LNCaP clone FGC (cell line): ENCODE measurements around the gene TMEM132C.

Experiments
- DNase-seq: peaks from one replicate; pipeline ENCODE4 v3.0.0-alpha.2; 2011; ENCODE audit warnings: low read depth
- H3K4me3 ChIP-seq: 2 replicates; pipeline ENCODE4 v1.5.1; 2011; ENCODE audit warnings: mild to moderate bottlenecking, low read depth, low read length, control low read depth
- TF ChIP-seq, protein P1 (sequence below): IDR thresholded peaks from 2 replicates; pipeline ENCODE4 v1.5.1; 2012; ENCODE audit warnings: mild to moderate bottlenecking; ENCODE audit not compliant: control insufficient read depth, insufficient read depth; ENCODE audit errors: extremely low read depth

TMEM132C gene

DNA sequence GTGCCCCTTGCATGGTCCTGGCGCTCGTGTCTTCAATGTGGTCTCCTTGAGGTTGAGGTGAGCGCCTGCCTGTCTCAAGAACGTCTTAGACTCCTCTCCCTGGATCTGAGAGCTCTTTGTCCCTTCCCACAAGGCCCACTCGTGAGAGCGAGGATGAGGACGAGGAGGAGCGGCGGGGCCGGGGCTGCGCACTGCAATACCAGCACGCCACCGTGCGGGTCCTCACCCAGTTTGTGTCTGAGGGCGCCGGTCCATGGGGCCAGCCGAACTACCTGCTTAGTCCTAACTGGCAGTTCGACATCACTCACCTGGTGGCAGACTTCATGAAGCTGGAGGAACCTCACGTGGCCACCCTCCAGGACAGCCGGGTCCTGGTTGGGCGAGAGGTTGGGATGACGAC lies 428.7 kb downstream of the TMEM132C start:
- TF ChIP-seq, protein P1, sequence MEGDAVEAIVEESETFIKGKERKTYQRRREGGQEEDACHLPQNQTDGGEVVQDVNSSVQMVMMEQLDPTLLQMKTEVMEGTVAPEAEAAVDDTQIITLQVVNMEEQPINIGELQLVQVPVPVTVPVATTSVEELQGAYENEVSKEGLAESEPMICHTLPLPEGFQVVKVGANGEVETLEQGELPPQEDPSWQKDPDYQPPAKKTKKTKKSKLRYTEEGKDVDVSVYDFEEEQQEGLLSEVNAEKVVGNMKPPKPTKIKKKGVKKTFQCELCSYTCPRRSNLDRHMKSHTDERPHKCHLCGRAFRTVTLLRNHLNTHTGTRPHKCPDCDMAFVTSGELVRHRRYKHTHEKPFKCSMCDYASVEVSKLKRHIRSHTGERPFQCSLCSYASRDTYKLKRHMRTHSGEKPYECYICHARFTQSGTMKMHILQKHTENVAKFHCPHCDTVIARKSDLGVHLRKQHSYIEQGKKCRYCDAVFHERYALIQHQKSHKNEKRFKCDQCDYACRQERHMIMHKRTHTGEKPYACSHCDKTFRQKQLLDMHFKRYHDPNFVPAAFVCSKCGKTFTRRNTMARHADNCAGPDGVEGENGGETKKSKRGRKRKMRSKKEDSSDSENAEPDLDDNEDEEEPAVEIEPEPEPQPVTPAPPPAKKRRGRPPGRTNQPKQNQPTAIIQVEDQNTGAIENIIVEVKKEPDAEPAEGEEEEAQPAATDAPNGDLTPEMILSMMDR: no peak
- no peak overlapping the region for H3K4me3 ChIP-seq
- no peak for DNase-seq

DNA sequence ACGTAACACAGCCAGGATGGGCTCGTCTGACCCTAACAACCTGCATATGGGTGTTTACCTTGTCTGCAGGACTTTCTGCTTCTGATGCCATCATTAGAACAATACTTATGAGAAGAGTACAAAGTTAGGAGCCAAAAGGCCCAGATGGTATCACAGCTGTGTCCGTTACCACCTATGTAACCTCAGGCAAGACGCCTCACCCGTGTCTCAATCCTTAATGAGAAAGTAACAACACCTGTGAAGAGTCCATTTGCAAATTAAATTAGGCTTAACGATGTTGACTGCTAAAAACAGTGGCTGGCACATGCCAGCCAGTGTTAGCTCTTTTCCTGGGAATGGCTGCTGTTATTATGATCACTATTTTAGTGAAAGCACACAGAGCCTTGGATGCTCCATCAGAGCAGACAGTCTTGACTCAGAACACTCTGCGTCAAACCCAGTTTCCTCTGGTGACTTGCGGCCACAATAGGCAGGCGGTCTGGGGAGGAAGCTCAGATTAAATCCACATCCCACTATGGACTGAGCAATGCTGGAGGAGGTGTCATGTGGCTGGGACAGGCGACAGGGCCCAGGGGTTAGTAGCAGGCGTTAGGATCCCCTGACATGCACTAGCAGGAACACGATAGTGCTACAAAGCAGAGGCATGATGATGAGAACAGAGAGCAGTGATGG lies 431.5 kb downstream of the TMEM132C start:
- H3K4me3 ChIP-seq: no peak overlapping the region
- no peak for DNase-seq
- TF ChIP-seq, protein P1: no peak

DNA sequence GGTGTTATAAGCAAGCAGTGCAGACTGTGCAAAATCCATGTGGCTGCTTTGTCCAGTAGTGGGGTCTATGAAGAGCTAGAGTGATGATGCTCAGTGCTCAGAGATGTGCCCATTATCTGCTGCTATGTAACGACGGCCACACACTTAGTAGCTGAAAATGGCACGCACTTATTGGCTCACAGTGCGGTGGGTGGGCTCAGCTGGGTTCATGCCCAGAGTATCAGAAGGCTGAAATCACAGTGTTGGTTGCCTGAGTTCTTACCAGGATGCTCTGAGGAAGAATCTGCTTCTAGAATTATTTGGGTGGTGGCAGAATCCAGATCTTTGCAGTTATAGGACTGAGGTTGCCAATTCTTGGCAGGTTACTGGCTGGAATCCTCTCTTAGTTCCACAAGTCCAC lies 432.1 kb downstream of the TMEM132C start:
- TF ChIP-seq, protein P1: no peak
- H3K4me3 ChIP-seq: no peak overlapping the region
- no peak for DNase-seq

- no peak overlapping the region for H3K4me3 ChIP-seq
- DNase-seq: no peak
- TF ChIP-seq, protein P1: no peak
Observed at GRCh38 chr12:128702371-128702770, 435.4 kb downstream of the TMEM132C start.

DNA sequence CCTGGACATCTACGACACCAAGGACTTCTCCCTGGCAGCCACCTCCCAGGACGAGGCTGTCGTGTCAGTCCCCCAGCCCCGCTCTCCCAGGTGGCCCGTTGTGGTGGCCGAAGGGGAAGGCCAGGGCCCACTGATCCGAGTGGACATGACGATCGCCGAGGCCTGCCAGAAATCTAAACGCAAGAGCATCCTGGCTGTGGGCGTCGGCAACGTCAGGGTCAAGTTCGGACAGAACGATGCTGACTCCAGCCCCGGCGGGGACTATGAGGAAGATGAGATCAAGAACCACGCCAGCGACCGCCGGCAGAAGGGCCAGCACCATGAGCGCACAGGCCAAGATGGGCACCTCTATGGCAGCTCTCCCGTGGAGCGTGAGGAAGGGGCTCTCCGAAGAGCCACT lies 438.2 kb downstream of the TMEM132C start:
- H3K4me3 ChIP-seq: no peak overlapping the region
- TF ChIP-seq, protein P1: no peak
- no peak for DNase-seq

DNA sequence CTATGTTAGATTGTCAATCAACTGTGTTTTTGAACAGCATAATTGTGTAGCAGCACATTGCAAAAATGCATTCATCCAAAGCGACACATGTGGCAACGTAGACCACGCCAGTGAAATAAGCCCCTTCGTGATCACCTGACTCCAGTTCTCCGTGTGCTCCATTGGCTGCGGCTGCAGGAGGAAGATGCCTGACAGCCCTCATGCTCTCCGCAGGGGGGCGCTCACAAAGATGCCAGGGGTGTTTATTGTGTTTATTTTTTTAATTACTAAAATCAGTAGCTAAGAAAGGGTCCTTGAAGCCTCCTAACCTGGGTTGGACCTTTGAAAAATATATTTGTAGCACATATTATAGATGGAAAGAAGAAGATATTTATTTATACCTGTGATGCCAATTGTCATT lies 440.5 kb downstream of the TMEM132C start:
- TF ChIP-seq, protein P1: no peak
- H3K4me3 ChIP-seq: no peak overlapping the region
- DNase-seq: no peak

- DNase-seq: no peak
- TF ChIP-seq, protein P1: no peak
- no peak overlapping the region for H3K4me3 ChIP-seq
Observed at GRCh38 chr12:128708789-128709188, 441.8 kb downstream of the TMEM132C start.
